Measurements from ENCODE around the gene DYNC1H1.
A peak's percentile ranks its signal among the peaks of the same experiment; 100 is the strongest.

Gene DYNC1H1

DNA sequence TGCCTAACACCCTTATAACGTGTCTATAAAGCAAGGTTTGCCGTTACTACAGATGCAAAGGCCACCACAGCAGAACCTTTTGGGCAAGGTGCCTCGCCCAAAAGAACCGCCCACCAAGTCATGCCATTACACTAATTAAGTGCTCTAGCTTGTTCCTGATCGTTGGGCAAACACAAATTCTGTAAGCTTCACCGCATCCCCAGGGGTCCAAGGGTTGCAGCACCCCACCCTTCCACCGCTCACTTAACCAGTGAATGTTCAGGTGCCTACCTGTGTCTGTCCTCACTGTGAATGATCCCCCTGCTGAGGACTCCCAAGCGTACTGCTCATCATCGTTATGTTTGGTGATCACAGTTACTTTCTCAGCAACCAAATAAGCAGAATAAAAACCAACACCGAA is 121.1 kb downstream of the DYNC1H1 start:
- H3K4me3 ChIP-seq (replicated peaks in 1 of 2; ENCODE audit: low read depth in 2 of 2, low read length in 2 of 2): peak overlapping the region; percentile 69 to 81
- TF ChIP-seq CTCF (IDR thresholded peaks at IDR 0.05; ENCODE audit: low read depth, low read length): no peak
- no peak for DNase-seq (ENCODE audit: low read depth in 2 of 2)

GRCh38 chr14:102085948-102086708 is 121.8 kb downstream of the DYNC1H1 start:
- H3K4me3 ChIP-seq (replicated peaks in 1 of 2; ENCODE audit: low read depth in 2 of 2, low read length in 2 of 2): peak overlapping the region; percentile 69 to 81
- DNase-seq (ENCODE audit: low read depth in 2 of 2): peak; percentile 64 to 65
- TF ChIP-seq CTCF (IDR thresholded peaks at IDR 0.05; ENCODE audit: low read depth, low read length): no peak

- no peak for TF ChIP-seq CTCF (IDR thresholded peaks at IDR 0.05; ENCODE audit: low read depth, low read length)
- peak overlapping the region; percentile 69 to 81 for H3K4me3 ChIP-seq (replicated peaks in 1 of 2; ENCODE audit: low read depth in 2 of 2, low read length in 2 of 2)
- DNase-seq (ENCODE audit: low read depth in 2 of 2): no peak
These were observed 122.3 kb downstream of the DYNC1H1 start for GRCh38 chr14:102086709-102086971.

DNA sequence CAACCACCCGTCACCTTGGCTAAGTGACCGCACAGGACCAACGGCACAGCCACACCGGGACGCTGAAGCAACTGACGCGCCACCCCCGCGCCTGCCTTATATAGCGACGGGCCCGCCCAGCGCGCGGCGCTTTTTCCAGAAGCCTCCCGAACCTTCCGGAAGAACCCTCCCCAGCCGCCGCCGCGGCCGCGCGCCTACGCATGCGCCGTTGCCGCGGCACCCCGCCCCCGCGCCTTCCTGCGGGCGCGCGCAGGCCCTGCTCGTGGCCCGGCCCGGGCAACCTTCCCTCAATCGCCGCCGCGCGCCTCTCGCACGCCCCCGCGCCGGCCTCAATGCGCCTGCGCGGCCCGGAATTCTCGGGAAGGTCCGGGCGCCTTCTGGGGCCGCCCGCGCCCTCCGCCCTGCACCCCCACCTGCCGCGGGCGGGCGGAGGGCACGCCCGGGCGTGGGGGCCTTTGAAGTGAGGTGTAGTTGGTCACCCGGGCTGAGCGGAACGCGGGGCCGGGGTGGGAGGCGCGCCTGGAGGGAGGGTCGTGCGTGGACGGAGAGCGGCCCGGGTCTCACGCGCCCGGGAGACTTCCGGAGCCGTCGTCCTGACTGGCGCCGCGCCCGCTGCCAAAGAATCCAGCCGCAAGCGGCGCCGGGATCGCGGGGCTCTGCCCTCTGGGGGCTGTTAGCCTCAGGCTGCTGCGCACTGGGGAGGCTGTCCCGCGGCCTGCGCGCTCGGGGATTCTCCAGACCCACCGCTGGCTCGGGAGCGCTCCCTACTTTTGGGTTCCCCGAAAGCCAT is 122.8 kb downstream of the DYNC1H1 start, which contains the start of gene HSP90AA1:
TSS of gene HSP90AA1 (minus strand) at position 73 of the 790 bp plus-strand sequence. CDS start 666 bp downstream, outside the sequence.
- peak; percentile 92 to 96 for DNase-seq (ENCODE audit: low read depth in 2 of 2)
- peak within 1 kb of the TSS; percentile 69 to 81 for H3K4me3 ChIP-seq (replicated peaks in 1 of 2; ENCODE audit: low read depth in 2 of 2, low read length in 2 of 2)
- no peak for TF ChIP-seq CTCF (IDR thresholded peaks at IDR 0.05; ENCODE audit: low read depth, low read length)

DNA sequence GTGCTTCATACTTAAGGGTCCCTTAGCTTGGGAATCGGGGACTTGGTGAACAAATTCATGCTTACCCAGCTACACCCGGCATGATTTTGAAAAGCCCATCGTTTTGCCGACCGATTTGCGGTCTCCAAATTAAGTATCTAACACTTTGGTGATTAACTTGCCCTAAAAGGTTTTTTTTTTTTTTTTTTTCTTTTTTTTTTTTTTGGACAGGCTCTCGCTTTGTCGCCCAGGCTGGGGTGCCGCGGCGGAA is 123.3 kb downstream of the DYNC1H1 start:
- DNase-seq (ENCODE audit: low read depth in 2 of 2): no peak
- peak overlapping the region; percentile 41 to 66 for H3K4me3 ChIP-seq (replicated peaks in 1 of 2; ENCODE audit: low read depth in 2 of 2, low read length in 2 of 2)
- TF ChIP-seq CTCF (IDR thresholded peaks at IDR 0.05; ENCODE audit: low read depth, low read length): no peak

DNA sequence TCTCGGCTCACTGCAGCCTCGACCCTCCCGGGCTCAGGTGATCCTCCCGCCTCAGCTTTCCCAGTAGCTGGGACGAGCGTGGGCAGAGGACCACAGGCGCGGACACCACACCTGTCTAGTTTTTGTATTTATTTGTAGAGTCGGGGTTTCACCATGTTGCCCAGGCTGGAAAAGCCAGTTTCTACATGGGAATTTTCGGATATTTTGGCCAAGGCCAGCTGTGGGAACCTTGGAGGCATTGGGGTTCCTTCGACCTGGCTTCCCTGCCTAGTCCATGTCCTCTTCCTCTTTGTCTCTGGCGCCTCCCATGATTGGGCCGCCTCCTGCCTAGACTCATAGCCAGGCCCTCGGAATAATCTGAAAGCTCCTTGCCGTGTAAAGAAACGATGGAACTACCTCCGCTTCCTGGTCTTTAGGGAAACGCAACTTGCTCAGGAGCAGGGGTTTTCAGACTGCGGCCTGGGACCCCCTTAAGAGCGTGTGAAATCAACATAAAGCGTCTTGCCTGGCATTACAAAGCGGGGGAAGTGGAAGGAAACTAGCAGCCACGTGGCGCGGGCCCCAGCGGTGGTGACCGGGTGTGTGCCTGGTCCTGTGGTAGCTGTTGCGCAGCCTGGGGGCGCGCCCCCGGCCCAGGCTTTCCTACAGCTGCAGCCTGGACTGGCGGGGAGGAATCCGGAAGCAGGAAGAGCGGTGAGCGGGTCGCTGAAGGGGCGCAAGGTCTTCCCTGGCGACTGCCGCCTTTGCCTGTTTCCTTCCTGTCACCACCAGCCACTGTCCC is 123.8 kb downstream of the DYNC1H1 start:
- peak overlapping the region; percentile 25 to 66 for H3K4me3 ChIP-seq (replicated peaks in 1 of 2; ENCODE audit: low read depth in 2 of 2, low read length in 2 of 2)
- no peak for TF ChIP-seq CTCF (IDR thresholded peaks at IDR 0.05; ENCODE audit: low read depth, low read length)
- DNase-seq (ENCODE audit: low read depth in 2 of 2): peak; percentile 32 to 45
